ENCODE results near the gene ZNF626.
A peak's percentile ranks its signal among the peaks of the same experiment; 100 is the strongest.
"Not testable (repeated sequence)": the region's sequence is repeated elsewhere in the genome, so short reads cannot be mapped to it uniquely, and the experiment has no call there.

Gene ZNF626

GRCh38 chr19:20661150-20661819 is at the start of gene ZNF626:
ZNF626 (minus strand) TSS chr19:20661571; CDS start chr19:20661446, 125 bp downstream.
- DNase-seq (ENCODE audit: low read depth): peak; percentile 99
- no peak for TF ChIP-seq CTCF (conservative IDR thresholded peaks at IDR 0.05; ENCODE audit: low read depth, low read length)
- peak within 1 kb of the TSS; percentile 85 for H3K4me3 ChIP-seq (ENCODE audit: low read depth, low read length)

DNA sequence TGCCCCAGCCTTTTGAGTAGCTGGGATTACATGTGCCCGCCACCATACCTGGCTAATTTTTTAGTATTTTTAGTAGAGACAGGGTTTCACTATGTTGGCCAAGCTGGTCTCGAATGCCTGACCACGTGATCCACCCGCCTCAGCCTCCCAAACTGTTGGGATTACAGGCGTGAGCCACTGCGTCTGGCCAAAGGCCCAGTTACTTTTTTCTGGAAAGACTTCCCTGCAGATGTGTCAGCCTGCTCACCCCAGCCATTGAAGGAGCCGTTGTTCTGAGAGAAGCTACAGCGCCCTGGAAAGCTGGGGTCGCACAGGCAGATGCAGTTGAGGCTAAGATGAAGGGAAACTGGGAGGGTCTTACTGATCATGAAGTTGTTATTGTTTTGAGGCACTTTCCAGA is 7.9 kb upstream of the ZNF626 start:
- H3K4me3 ChIP-seq (ENCODE audit: low read depth, low read length): no peak overlapping the region
- no peak for TF ChIP-seq CTCF (conservative IDR thresholded peaks at IDR 0.05; ENCODE audit: low read depth, low read length)
- no peak for DNase-seq (ENCODE audit: low read depth)

GRCh38 chr19:20667281-20667680 is 5.9 kb upstream of the ZNF626 start:
- DNase-seq (ENCODE audit: low read depth): no peak
- H3K4me3 ChIP-seq (ENCODE audit: low read depth, low read length): no peak overlapping the region
- no peak for TF ChIP-seq CTCF (conservative IDR thresholded peaks at IDR 0.05; ENCODE audit: low read depth, low read length)

DNA sequence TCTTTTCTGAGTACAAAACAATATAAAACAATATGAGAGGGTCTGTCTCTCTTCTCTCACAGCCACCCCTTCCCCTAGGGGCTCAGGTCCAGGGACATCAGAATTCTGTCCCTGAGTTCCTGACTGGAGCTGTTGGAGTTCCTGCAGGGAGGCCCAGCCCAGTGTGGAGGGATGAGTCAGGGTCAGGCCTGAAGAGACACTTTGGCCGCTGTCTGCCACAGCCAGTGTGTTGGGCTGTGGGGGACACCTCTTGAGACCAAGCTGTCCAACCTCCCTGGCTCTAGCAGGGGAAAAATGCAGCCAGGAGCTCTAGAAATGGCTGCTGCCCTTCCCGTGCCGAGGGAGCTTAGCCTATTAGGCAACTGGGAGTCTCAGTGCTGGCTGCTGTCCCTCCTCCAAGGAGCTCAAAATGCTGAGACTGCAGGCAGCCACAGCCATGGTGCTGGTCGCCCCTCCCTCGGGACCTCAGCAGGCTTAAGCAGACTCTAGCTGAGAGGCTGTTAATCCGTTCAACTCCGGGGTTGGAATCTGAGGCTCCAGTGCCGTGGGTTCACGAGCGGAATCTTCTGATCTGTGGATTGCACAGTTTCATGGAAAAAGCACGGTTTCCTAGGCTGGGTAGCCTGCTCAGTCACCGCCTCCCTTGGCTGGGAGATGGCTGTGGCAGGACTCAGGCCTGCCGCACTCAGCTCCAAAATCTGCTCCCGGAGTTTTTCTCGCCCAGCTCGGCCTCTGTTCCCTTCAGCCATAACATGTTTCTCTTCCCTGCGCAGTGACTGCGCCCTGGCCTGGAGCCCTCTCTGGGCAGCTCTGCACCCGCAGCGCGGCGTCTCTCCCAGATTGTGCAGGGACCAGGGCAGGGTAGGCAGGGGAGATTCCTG is 3.8 kb upstream of the ZNF626 start:
- peak overlapping the region; percentile 40 for H3K4me3 ChIP-seq (ENCODE audit: low read depth, low read length)
- TF ChIP-seq CTCF (conservative IDR thresholded peaks at IDR 0.05; ENCODE audit: low read depth, low read length): no peak
- peak; percentile 44 for DNase-seq (ENCODE audit: low read depth)

- DNase-seq (ENCODE audit: low read depth); H3K4me3 ChIP-seq (ENCODE audit: low read depth, low read length): not testable (repeated sequence)
These were observed 3.1 kb upstream of the ZNF626 start for GRCh38 chr19:20664475-20664874.

GRCh38 chr19:20662421-20663105 is 1.2 kb upstream of the ZNF626 start:
- no peak overlapping the region for H3K4me3 ChIP-seq (ENCODE audit: low read depth, low read length)
- no peak for DNase-seq (ENCODE audit: low read depth)
- TF ChIP-seq CTCF (conservative IDR thresholded peaks at IDR 0.05; ENCODE audit: low read depth, low read length): no peak

- peak overlapping the region; percentile 85 for H3K4me3 ChIP-seq (ENCODE audit: low read depth, low read length)
- TF ChIP-seq CTCF (conservative IDR thresholded peaks at IDR 0.05; ENCODE audit: low read depth, low read length): no peak
- peak; percentile 23 for DNase-seq (ENCODE audit: low read depth)
These were observed 764 bp downstream of the ZNF626 start for GRCh38 chr19:20660473-20661140.
